NB4 (cell line): ENCODE measurements around the gene HNRNPA2B1.
"Not testable (repeated sequence)": the region's sequence is repeated elsewhere in the genome, so short reads cannot be mapped to it uniquely, and the experiment has no call there.

Experiments used
- CTCF ChIP-seq: IDR thresholded peaks from one replicate; pipeline ENCODE4 v1.5.1; 2012; ENCODE audit warnings: low read depth, low read length
- POLR2A ChIP-seq: IDR thresholded peaks from 2 replicates; pipeline ENCODE4 v1.6.1; 2011; ENCODE audit warnings: mild to moderate bottlenecking; ENCODE audit not compliant: insufficient read length; ENCODE audit errors: extremely low read depth

- TF ChIP-seq POLR2A, CTCF: not testable (repeated sequence)
Measured at GRCh38 chr7:26194764-26195163, 5.8 kb downstream of the HNRNPA2B1 start.
